PC-3 (cell line): ENCODE data around the gene ZNF366. TPM values are rescaled to one million over a fixed set of nuclear protein-coding genes. Genes with fewer than 3 reads are reported as not detected.

ENCODE experiments used
- ATAC-seq: fragments of 200-7000 bp; cut with Tn5 transposase; 2 replicates; pipeline ENCODE4 v1.9.1; 2020; ENCODE audit warnings: mild to moderate bottlenecking, moderate library complexity
- BruUV-seq: library from RNA; stranded (reverse); fragments of 400-500 nt; replicated peaks from 2 replicates; lab custom pipeline; 2021; lab: Mats Ljungman, UMichigan
- CTCF ChIA-PET: fragments of 300-600 bp; sonication (Branson Sonifier 250); formaldehyde crosslinking; loops from one replicate; lab custom pipeline; 2022; ENCODE audit warnings: antibody characterized with exemption; lab: Charles Lee
- POLR2A ChIA-PET: fragments of 300-600 bp; sonication (Branson Sonifier 250); formaldehyde crosslinking; loops from one replicate; lab custom pipeline; 2022; ENCODE audit warnings: antibody characterized with exemption; ENCODE audit not compliant: unreplicated experiment; lab: Charles Lee
- DNase-seq: peaks from one replicate; pipeline ENCODE4 v3.0.0-alpha.2; 2015
- H2AFZ ChIP-seq: fragments of 300-600 bp; sonication (generic); 2 replicates; pipeline ENCODE4 v1.6.0; 2016; ENCODE audit warnings: antibody characterized with exemption, low read length
- H3F3A ChIP-seq: fragments of 300-600 bp; sonication (generic); one replicate; pipeline ENCODE4 v1.6.0; 2017; ENCODE audit warnings: antibody characterized with exemption, low read length, control low read depth, mild to moderate bottlenecking; ENCODE audit not compliant: unreplicated experiment
- H3K27ac ChIP-seq: fragments of 300-600 bp; sonication (generic); 2 replicates; pipeline ENCODE4 v1.5.1; 2016; ENCODE audit warnings: mild to moderate bottlenecking, low read length
- H3K27me3 ChIP-seq: fragments of 300-600 bp; sonication (generic); 2 replicates; pipeline ENCODE4 v1.6.1; 2016; ENCODE audit warnings: low read length, mixed read lengths
- H3K36me3 ChIP-seq: fragments of 300-600 bp; sonication (generic); 2 replicates; pipeline ENCODE4 v1.6.1; 2016; ENCODE audit warnings: low read depth, mixed run types, low read length, mixed read lengths
- H3K4me1 ChIP-seq: fragments of 300-600 bp; sonication (generic); 2 replicates; pipeline ENCODE4 v1.5.1; 2016; ENCODE audit warnings: low read length; ENCODE audit not compliant: insufficient read depth
- H3K4me2 ChIP-seq: fragments of 300-600 bp; sonication (generic); 2 replicates; pipeline ENCODE4 v1.6.0; 2016; ENCODE audit warnings: low read length
- H3K4me3 ChIP-seq: fragments of 300-600 bp; sonication (generic); 2 replicates; pipeline ENCODE4 v1.5.1; 2016; ENCODE audit warnings: mild to moderate bottlenecking, low read length, mixed read lengths
- H3K79me2 ChIP-seq: fragments of 300-600 bp; sonication (generic); 2 replicates; pipeline ENCODE4 v1.6.1; 2017; ENCODE audit warnings: low read length, mixed read lengths
- H3K9ac ChIP-seq: fragments of 300-600 bp; sonication (generic); 2 replicates; pipeline ENCODE4 v1.6.0; 2016; ENCODE audit warnings: mild to moderate bottlenecking, low read length
- H3K9me2 ChIP-seq: fragments of 300-600 bp; sonication (generic); replicated peaks from 2 replicates; pipeline ENCODE4 v1.6.1; 2016; ENCODE audit warnings: mixed run types, low read length, mixed read lengths
- H3K9me3 ChIP-seq: fragments of 300-600 bp; sonication (generic); 2 replicates; pipeline ENCODE4 v1.6.1; 2016; ENCODE audit warnings: low read length, mixed read lengths
- H4K20me1 ChIP-seq: fragments of 300-600 bp; sonication (generic); 2 replicates; pipeline ENCODE4 v1.6.1; 2016; ENCODE audit warnings: low read length, mixed read lengths
- CTCF ChIP-seq: fragments of 300-600 bp; sonication (generic); conservative IDR thresholded peaks from 2 replicates; pipeline ENCODE4 v1.5.1; 2017; ENCODE audit warnings: antibody characterized with exemption, low read depth, mild to moderate bottlenecking, low read length
- EZH2 ChIP-seq: fragments of 300-600 bp; sonication (generic); IDR thresholded peaks from one replicate; pipeline ENCODE4 v1.6.1; 2017; ENCODE audit warnings: antibody characterized with exemption, mild to moderate bottlenecking, low read length; ENCODE audit not compliant: unreplicated experiment
- EZH2phosphoT487 ChIP-seq: fragments of 300-600 bp; sonication (generic); IDR thresholded peaks from 2 replicates; pipeline ENCODE4 v1.6.1; 2018; ENCODE audit warnings: mild to moderate bottlenecking, antibody characterized with exemption, low read length, borderline replicate concordance
- intact Hi-C: fragments of 100-400 bp; cut with micrococcal nuclease; formaldehyde crosslinking; loops from 2 replicates; pipeline ENCODE4 v1.9.0; 2023
- total RNA-seq: library from RNA; depleted of rRNA; stranded (reverse); fragments of >200 nt; gene quantifications from 2 replicates; pipeline ENCODE4 v1.2.3, GENCODE V29; 2014

The ZNF366 gene
- total RNA-seq, 1 experiment from 2014 or later: not detected

- DNase-seq (no peak), ATAC-seq (no peak)
- H3K9me2 ChIP-seq: no peaks in the 10 kb centered on the region
- H3K79me2 ChIP-seq: no peaks in the 10 kb centered on the region
- H3K9ac ChIP-seq: no peak overlapping the region
- H4K20me1 ChIP-seq: no peaks in the 10 kb centered on the region
- ChIA-PET POLR2A (no interaction called here), CTCF (no interaction called here)
- H3K27ac ChIP-seq: no peak overlapping the region
- H3K27me3 ChIP-seq: no peaks in the 10 kb centered on the region
- TF ChIP-seq CTCF (no peak), EZH2phosphoT487 (no peak), EZH2 (no peak)
- H3K36me3 ChIP-seq: no peaks in the 10 kb centered on the region
- intact Hi-C loops: loop anchor here (5.0 kb wide), 1 partner anchor 47 kb away; no protein-coding TSS in a partner anchor
- H3K4me3 ChIP-seq: no peak overlapping the region
- peaks cover 25% of the 10 kb centered on the region for H3K4me1 ChIP-seq
- no peaks in the 10 kb centered on the region for H3F3A ChIP-seq
- no peak overlapping the region for H2AFZ ChIP-seq
- H3K4me2 ChIP-seq: no peak overlapping the region
- BruUV-seq: no TSS peak
- no peaks in the 10 kb centered on the region for H3K9me3 ChIP-seq
Observed at GRCh38 chr5:72499090-72499489, 8.1 kb downstream of the ZNF366 start.

GRCh38 chr5:72498284-72498683, 8.9 kb downstream of the ZNF366 start:
- peak; percentile 83 for ATAC-seq
- H3K4me2 ChIP-seq: peak overlapping the region; percentile 39; the same call in 1 of the 2 replicates
- no peak overlapping the region for H2AFZ ChIP-seq
- BruUV-seq: no TSS peak
- H3K79me2 ChIP-seq: no peaks in the 10 kb centered on the region
- no peaks in the 10 kb centered on the region for H3K9me2 ChIP-seq
- no peaks in the 10 kb centered on the region for H3F3A ChIP-seq
- H3K27me3 ChIP-seq: no peaks in the 10 kb centered on the region
- no peak overlapping the region for H3K9ac ChIP-seq
- H3K9me3 ChIP-seq: no peaks in the 10 kb centered on the region
- intact Hi-C loops: loop anchor here (5.0 kb wide), 1 partner anchor 46 kb away; no protein-coding TSS in a partner anchor
- peaks cover 17% of the 10 kb centered on the region for H3K4me1 ChIP-seq
- no peaks in the 10 kb centered on the region for H3K36me3 ChIP-seq
- ChIA-PET CTCF (interaction anchor here (0.6 to 0.7 kb wide), 2 partner anchors 95 to 457 kb away, joined by 3 read pairs; no protein-coding TSS in a partner anchor), POLR2A (no interaction called here)
- no peak overlapping the region for H3K4me3 ChIP-seq
- H3K27ac ChIP-seq: no peak overlapping the region
- DNase-seq: peak; percentile 38
- no peaks in the 10 kb centered on the region for H4K20me1 ChIP-seq
- TF ChIP-seq CTCF: no peak
- no peak for TF ChIP-seq EZH2
- TF ChIP-seq EZH2phosphoT487: no peak

GRCh38 chr5:72497823-72498222, 9.4 kb downstream of the ZNF366 start:
- DNase-seq (no peak), ATAC-seq (peak; percentile 77)
- ChIA-PET POLR2A (no interaction called here), CTCF (interaction anchor here (0.6 kb wide), 1 partner anchor 457 kb away, joined by 3 read pairs; no protein-coding TSS in a partner anchor)
- BruUV-seq: no TSS peak
- H2AFZ ChIP-seq: no peak overlapping the region
- no peaks in the 10 kb centered on the region for H3F3A ChIP-seq
- intact Hi-C loops: loop anchor here (5.0 kb wide), 1 partner anchor 46 kb away; no protein-coding TSS in a partner anchor
- H3K4me2 ChIP-seq: no peak overlapping the region
- H3K9ac ChIP-seq: no peak overlapping the region
- H3K36me3 ChIP-seq: no peaks in the 10 kb centered on the region
- no peak overlapping the region for H3K4me3 ChIP-seq
- no peak for TF ChIP-seq EZH2
- TF ChIP-seq EZH2phosphoT487: no peak
- TF ChIP-seq CTCF: no peak
- no peaks in the 10 kb centered on the region for H3K27me3 ChIP-seq
- no peaks in the 10 kb centered on the region for H3K9me3 ChIP-seq
- no peaks in the 10 kb centered on the region for H3K9me2 ChIP-seq
- H3K4me1 ChIP-seq: peaks cover 15% of the 10 kb centered on the region
- no peaks in the 10 kb centered on the region for H4K20me1 ChIP-seq
- no peak overlapping the region for H3K27ac ChIP-seq
- no peaks in the 10 kb centered on the region for H3K79me2 ChIP-seq
